ENCODE results near the gene MYO10.

DNA sequence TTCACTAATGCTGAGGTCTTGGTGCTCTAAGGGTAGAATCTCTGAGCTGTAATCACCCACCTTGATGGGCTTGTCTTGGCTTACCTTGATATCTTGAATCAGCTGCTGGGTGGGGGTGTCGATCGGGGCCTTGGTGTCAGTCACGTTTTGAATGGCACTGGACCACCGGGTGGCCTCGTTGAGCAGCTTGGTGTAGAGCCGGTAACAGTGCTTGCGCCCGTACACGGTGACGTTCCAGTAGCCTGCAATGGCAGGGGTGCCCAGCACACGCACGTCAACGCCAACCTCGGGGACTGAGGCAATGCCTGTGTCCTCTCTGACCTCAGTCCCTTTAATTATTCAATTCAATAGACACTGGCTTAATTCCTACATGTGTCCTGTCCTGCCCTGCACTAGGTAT is 256.2 kb downstream of the MYO10 start:
- TF ChIP-seq SUZ12 (IDR thresholded peaks at IDR 0.05; ENCODE audit: extremely low read depth, insufficient read depth, insufficient read length) = no peak
- no peak for TF ChIP-seq ZNF274 (IDR thresholded peaks at IDR 0.05; ENCODE audit: low read depth, low read length)
- TF ChIP-seq YY1 (IDR thresholded peaks at IDR 0.05; ENCODE audit: insufficient read depth, insufficient read length) = no peak
